K562 (cell line): Measurements from ENCODE around the gene HOXA11. TPM values are rescaled to one million over a fixed set of nuclear protein-coding genes. Genes with fewer than 3 reads are reported as not detected.

Experiments
- MECOM ChIP-seq: fragments of 250-450 bp; sonication (Bioruptor Pico); IDR thresholded peaks from 2 replicates; pipeline ENCODE4 v1.8.0; 2022; ENCODE audit warnings: inconsistent platforms
- TBP ChIP-seq: optimal IDR thresholded peaks from 2 replicates; pipeline ENCODE3; 2011; ENCODE audit warnings: low read depth, low read length, improper control_type of control experiment
- polyA plus RNA-seq, 8 experiments: library from polyadenylated mRNA; depleted of rRNA in 4 of 8; stranded (reverse) in 5 of 8; unstranded in 3 of 8; fragments of >200 nt; fragmentation: Nextera tagmentation in 2 of 8; fragmentation: Illumina TruSeq in 1 of 8; extraction: Ambion mirVana in 2 of 8; extraction: Trizol in 1 of 8; gene quantifications; 2 replicates each; pipeline versions ENCODE4 v1.2.1 to v1.2.3, GENCODE V29; 2011 to 2014; ENCODE audit warnings: inconsistent platforms in 1 of 8, missing spikeins in 1 of 8
- total RNA-seq, 7 experiments: library from RNA; depleted of rRNA in 6 of 7; stranded (reverse); fragments of >200 nt in 6 of 7; fragmentation: Illumina TruSeq in 2 of 7; extraction: Trizol in 2 of 7; gene quantifications; 2 replicates each; pipeline versions ENCODE4 v1.2.1 to v1.2.3, GENCODE V29; 2011 to 2021; ENCODE audit warnings: low replicate concordance in 1 of 7
- TF ChIP-seq, protein P1 (sequence below): fragments of 250-450 bp; sonication (Bioruptor Pico); IDR thresholded peaks from 2 replicates; pipeline ENCODE4 v1.4.0; 2020
- TF ChIP-seq, protein P2 (sequence below): sonication (generic); formaldehyde crosslinking; IDR thresholded peaks from 2 replicates; pipeline ENCODE4 v1.8.0; 2022; ENCODE audit warnings: mild to moderate bottlenecking, missing genetic modification reagents
- TF ChIP-seq, protein P3 (sequence below): fragments of 450-650 bp; IDR thresholded peaks from 2 replicates; pipeline ENCODE4 v1.7.1; 2018; ENCODE audit warnings: mild to moderate bottlenecking, low read depth; ENCODE audit not compliant: partially characterized antibody
- TF ChIP-seq, protein P4 (sequence below): fragments of 250-450 bp; sonication (Bioruptor Pico); IDR thresholded peaks from 2 replicates; pipeline ENCODE4 v1.8.0; 2021; ENCODE audit warnings: borderline replicate concordance, mild to moderate bottlenecking, moderate library complexity; ENCODE audit not compliant: poor library complexity, severe bottlenecking

Gene HOXA11
- total and polyA plus RNA-seq, 9 of the 15 experiments (the other 6 are each of a cell fraction or from before 2014, with no cell fraction given), result not detected

DNA sequence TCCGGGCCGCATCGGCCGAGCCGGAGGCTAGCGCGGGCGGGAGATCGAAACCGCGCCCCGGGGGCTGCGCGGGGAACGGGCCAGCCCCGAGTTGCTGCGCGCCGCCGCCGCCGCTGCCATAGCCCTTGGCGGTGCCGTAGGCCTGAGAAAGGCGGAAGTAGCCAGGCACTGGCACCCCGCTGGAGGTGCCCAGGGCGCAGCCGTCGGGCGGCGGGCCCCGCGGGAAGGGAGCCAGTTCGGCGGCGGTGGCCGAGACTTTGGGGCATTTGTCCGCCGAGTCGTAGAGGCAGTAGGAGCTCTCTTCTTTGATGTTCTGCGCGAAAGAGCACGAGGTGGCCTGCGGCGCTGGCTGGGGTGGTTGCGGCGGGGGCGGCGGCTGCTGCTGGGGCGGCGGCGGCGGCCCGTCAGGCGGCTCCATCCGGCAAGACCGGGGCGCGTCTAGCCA, 11.5 kb downstream of the HOXA11 start (continued):
- TF ChIP-seq, protein P1, sequence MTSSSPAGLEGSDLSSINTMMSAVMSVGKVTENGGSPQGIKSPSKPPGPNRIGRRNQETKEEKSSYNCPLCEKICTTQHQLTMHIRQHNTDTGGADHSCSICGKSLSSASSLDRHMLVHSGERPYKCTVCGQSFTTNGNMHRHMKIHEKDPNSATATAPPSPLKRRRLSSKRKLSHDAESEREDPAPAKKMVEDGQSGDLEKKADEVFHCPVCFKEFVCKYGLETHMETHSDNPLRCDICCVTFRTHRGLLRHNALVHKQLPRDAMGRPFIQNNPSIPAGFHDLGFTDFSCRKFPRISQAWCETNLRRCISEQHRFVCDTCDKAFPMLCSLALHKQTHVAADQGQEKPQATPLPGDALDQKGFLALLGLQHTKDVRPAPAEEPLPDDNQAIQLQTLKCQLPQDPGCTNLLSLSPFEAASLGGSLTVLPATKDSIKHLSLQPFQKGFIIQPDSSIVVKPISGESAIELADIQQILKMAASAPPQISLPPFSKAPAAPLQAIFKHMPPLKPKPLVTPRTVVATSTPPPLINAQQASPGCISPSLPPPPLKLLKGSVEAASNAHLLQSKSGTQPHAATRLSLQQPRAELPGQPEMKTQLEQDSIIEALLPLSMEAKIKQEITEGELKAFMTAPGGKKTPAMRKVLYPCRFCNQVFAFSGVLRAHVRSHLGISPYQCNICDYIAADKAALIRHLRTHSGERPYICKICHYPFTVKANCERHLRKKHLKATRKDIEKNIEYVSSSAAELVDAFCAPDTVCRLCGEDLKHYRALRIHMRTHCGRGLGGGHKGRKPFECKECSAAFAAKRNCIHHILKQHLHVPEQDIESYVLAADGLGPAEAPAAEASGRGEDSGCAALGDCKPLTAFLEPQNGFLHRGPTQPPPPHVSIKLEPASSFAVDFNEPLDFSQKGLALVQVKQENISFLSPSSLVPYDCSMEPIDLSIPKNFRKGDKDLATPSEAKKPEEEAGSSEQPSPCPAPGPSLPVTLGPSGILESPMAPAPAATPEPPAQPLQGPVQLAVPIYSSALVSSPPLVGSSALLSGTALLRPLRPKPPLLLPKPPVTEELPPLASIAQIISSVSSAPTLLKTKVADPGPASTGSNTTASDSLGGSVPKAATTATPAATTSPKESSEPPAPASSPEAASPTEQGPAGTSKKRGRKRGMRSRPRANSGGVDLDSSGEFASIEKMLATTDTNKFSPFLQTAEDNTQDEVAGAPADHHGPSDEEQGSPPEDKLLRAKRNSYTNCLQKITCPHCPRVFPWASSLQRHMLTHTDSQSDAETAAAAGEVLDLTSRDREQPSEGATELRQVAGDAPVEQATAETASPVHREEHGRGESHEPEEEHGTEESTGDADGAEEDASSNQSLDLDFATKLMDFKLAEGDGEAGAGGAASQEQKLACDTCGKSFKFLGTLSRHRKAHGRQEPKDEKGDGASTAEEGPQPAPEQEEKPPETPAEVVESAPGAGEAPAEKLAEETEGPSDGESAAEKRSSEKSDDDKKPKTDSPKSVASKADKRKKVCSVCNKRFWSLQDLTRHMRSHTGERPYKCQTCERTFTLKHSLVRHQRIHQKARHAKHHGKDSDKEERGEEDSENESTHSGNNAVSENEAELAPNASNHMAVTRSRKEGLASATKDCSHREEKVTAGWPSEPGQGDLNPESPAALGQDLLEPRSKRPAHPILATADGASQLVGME (CRISPR knock-in tag), result no peak
- TF ChIP-seq, protein P2, sequence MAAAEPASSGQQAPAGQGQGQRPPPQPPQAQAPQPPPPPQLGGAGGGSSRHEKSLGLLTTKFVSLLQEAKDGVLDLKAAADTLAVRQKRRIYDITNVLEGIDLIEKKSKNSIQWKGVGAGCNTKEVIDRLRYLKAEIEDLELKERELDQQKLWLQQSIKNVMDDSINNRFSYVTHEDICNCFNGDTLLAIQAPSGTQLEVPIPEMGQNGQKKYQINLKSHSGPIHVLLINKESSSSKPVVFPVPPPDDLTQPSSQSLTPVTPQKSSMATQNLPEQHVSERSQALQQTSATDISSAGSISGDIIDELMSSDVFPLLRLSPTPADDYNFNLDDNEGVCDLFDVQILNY (CRISPR knock-in tag), result no peak
- TF ChIP-seq, protein P3, sequence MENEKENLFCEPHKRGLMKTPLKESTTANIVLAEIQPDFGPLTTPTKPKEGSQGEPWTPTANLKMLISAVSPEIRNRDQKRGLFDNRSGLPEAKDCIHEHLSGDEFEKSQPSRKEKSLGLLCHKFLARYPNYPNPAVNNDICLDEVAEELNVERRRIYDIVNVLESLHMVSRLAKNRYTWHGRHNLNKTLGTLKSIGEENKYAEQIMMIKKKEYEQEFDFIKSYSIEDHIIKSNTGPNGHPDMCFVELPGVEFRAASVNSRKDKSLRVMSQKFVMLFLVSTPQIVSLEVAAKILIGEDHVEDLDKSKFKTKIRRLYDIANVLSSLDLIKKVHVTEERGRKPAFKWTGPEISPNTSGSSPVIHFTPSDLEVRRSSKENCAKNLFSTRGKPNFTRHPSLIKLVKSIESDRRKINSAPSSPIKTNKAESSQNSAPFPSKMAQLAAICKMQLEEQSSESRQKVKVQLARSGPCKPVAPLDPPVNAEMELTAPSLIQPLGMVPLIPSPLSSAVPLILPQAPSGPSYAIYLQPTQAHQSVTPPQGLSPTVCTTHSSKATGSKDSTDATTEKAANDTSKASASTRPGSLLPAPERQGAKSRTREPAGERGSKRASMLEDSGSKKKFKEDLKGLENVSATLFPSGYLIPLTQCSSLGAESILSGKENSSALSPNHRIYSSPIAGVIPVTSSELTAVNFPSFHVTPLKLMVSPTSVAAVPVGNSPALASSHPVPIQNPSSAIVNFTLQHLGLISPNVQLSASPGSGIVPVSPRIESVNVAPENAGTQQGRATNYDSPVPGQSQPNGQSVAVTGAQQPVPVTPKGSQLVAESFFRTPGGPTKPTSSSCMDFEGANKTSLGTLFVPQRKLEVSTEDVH, result no peak
- TF ChIP-seq, protein P4, sequence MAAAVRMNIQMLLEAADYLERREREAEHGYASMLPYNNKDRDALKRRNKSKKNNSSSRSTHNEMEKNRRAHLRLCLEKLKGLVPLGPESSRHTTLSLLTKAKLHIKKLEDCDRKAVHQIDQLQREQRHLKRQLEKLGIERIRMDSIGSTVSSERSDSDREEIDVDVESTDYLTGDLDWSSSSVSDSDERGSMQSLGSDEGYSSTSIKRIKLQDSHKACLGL (CRISPR knock-in tag), result no peak
- TF ChIP-seq MECOM (no peak), TBP (no peak)
